ENCODE data around the gene CNDP1.

The CNDP1 gene

DNA sequence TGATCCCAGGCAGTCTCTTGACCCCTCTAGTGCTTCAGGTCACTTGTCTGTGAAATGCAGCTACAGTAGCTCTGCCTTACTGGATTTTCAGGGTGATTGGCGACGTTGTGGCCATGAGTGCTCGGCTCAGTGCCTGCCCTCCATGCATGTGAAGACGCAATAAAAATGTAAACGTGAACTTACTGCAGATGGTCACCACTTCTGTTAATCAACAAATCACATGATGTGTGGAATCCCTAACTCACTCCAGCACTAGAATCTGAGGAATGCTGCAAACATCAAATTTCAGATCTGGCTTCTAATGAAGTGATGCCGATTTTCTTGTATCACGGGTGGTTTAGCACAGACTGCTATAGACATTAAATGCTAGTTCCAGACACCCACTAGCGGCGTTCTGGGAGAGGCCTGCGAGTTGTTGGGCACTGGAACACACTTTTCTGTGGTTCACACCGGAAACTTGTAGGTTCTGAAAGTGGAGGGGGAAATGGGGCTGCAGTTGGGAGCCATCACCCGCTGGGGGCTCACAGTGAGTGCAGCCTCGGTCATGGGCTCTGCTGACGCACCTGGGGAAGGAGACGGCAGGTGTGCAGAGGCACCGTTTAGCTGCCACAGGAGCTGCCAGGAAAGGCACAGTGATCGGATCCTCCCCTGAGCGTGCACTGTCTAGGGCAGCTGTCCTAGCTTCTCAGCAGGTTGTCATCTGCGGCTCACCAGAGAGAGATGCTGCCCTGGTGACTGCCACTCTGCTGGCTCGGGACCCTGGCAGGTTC lies 6.5 kb downstream of the CNDP1 start:
- peak overlapping the region; percentile 44; the same call in 1 of the 2 replicates for H3K27ac ChIP-seq
- TF ChIP-seq ZFX (IDR thresholded peaks at IDR 0.05), result no peak
- TF ChIP-seq, protein P1, sequence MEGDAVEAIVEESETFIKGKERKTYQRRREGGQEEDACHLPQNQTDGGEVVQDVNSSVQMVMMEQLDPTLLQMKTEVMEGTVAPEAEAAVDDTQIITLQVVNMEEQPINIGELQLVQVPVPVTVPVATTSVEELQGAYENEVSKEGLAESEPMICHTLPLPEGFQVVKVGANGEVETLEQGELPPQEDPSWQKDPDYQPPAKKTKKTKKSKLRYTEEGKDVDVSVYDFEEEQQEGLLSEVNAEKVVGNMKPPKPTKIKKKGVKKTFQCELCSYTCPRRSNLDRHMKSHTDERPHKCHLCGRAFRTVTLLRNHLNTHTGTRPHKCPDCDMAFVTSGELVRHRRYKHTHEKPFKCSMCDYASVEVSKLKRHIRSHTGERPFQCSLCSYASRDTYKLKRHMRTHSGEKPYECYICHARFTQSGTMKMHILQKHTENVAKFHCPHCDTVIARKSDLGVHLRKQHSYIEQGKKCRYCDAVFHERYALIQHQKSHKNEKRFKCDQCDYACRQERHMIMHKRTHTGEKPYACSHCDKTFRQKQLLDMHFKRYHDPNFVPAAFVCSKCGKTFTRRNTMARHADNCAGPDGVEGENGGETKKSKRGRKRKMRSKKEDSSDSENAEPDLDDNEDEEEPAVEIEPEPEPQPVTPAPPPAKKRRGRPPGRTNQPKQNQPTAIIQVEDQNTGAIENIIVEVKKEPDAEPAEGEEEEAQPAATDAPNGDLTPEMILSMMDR (conservative IDR thresholded peaks at IDR 0.05), result no peak

DNA sequence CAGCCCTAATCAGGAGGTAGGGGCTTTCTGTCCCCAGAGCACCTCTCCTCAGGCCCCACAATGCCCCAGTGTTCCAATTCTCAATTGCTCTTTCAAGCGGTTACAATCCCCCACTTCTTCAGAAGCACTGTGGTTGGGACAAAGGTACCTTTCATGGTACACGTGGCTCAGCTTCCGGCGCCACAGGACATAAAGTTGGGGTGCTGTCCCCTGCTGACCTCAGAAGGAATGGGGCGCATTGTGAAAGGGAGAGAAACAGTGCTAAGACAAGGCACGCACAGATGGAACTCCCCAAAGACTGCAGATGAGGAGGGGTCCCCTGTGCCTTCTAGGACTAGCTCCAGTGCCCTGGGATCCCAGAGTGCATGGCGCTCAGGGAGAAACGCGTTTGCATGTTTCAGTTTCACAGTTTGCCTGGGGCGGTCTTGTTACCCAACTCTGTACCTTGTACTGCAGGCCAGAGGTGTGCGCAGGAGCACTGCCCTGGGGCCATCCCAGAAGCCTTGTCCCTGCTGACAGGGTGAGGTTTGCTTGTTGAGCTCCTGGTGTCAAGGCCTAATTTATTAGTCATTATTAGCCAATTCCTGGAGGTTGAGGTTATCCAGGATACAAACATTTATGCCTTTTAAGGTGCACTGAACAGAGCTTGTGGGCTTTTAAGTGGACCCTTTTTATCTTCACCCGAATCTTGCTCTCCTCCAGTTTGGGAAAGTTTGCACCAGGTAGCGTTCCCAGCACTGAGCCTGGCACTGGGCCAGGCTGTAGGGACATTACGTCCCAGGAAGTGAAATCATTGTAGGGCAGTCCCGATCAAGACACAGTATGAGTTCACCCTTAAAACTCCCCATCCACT lies 7.6 kb downstream of the CNDP1 start:
- no peak for TF ChIP-seq ZFX (IDR thresholded peaks at IDR 0.05)
- TF ChIP-seq, protein P1 (conservative IDR thresholded peaks at IDR 0.05), result no peak
- peak overlapping the region; percentile 44 for H3K27ac ChIP-seq

DNA sequence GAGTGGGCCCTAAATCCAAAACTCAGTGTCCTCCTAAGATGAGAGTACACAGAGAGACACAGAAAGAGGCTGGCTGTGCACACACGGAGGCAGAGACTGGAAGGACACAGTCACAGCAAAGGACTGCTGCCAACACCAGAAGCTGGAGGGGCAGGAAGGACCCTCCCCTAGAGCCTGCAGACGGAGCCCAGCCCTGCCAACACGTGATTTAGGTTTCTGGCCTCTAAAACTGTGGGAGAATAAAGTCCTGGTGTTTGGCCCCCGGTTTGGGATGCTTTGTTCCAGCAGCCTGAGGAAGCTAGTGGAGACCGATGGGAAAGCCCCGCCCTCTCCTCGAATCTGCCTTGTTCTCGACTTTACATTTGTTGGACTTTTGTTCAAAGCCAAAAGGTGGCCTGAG lies 10.6 kb downstream of the CNDP1 start:
- TF ChIP-seq, protein P1 (conservative IDR thresholded peaks at IDR 0.05), result no peak
- no peak for TF ChIP-seq ZFX (IDR thresholded peaks at IDR 0.05)
- H3K27ac ChIP-seq, result no peak overlapping the region

DNA sequence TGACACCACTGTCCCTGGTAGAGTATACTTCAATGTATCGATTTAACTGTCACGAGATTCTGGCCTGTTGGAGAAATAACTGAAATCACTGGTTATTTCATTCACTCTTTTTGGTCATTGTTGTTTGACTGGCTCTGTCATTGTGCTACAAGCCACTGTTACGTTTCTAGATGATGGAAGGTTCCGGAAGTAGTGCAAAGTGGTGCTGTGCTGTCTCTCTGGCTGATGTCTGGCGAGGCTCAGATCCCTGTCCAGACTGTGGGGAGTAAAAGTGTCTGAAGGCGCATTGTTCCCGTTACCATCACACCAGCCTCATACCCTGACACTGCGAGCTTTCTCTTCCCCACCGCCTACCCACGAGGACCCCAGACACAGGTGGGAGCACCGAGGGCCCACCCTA lies 11.7 kb downstream of the CNDP1 start:
- no peak overlapping the region for H3K27ac ChIP-seq
- TF ChIP-seq, protein P1 (conservative IDR thresholded peaks at IDR 0.05), result no peak
- TF ChIP-seq ZFX (IDR thresholded peaks at IDR 0.05), result no peak

DNA sequence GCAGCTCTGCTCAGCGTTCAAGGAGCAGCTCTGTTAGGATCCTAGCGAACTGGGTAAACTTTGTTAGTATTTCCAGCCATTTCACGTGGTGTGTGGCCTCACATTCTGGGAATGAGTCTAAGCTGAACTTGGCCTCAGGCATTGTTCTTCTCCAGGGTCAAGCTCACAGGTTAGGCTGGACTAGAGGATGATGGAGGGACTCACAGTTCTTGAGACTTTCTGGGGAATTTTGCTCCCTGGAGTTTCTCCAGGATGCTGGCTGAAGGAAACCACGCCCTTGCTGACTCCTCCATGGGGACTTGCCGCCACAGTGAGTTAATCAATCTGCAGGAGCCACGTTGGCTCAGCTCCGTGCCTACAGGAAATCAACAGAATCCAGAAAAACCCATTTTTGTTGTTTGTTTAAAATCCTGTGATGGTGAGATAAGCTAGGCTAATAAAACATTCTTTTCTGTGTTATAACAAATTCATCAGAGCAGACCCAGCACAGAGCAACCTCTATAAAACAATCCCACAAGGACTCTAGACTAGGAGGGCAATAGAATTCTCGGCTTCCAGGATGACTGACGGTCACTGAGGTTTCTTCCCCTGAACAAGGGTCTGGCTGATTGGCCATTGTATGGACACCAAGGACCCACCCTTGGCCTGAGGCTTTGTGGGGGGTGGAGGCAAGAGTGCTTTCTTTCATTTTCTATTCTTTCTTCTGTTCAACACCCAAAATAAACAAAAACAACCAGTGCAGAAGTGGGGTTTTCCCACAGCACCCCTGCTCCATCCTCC lies 12.6 kb downstream of the CNDP1 start:
- TF ChIP-seq, protein P1 (conservative IDR thresholded peaks at IDR 0.05), result no peak
- no peak for TF ChIP-seq ZFX (IDR thresholded peaks at IDR 0.05)
- H3K27ac ChIP-seq, result 0 out of 2 replicates have a peak overlapping the region, but pooled peaks have one; percentile 13

DNA sequence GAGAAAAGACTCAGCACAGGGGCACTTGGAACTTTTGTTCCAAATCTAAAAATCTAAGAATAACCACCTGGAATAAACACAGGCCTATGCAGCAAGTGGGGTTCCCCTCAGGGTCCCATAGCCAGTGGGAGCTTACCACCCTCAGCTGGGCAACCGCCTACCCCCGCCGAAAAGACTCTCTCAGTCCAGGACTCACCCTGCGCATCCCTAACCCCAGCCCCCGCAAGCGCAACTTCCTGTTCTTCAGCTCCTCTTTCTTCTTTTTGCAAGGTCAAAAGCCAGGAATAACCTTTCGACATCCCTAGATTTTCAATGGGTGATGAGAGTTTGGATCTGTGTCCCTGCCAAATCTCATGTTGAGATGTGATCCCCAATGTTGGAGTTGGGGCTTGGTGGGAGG lies 13.6 kb downstream of the CNDP1 start:
- no peak for TF ChIP-seq ZFX (IDR thresholded peaks at IDR 0.05)
- TF ChIP-seq, protein P1 (conservative IDR thresholded peaks at IDR 0.05), result no peak

More for the DNA sequence above, 13.6 kb downstream of the CNDP1 start:
- H3K27ac ChIP-seq, result no peak overlapping the region
